ENCODE measurements around the gene SAP30.
A peak's percentile ranks its signal among the peaks of the same experiment; 100 is the strongest.

The SAP30 gene

GRCh38 chr4:173367285-173367684 is 3.5 kb upstream of the SAP30 start:
- peak; percentile 42 for DNase-seq (ENCODE audit: low spot score)

GRCh38 chr4:173367946-173368345 is 2.8 kb upstream of the SAP30 start:
- no peak for DNase-seq (ENCODE audit: low spot score)

- no peak for DNase-seq (ENCODE audit: low spot score)
Observed at GRCh38 chr4:173370130-173370476, 651 bp upstream of the SAP30 start.

- DNase-seq (ENCODE audit: low spot score), result peak; percentile 65
Observed at GRCh38 chr4:173371292-173372192, 788 bp downstream of the SAP30 start.

- no peak for DNase-seq (ENCODE audit: low spot score)
Observed at GRCh38 chr4:173374588-173374987, 3.8 kb downstream of the SAP30 start.

- no peak for DNase-seq (ENCODE audit: low spot score)
Observed at GRCh38 chr4:173379929-173380328, 9.2 kb downstream of the SAP30 start.

GRCh38 chr4:173380987-173381386 is 10.2 kb downstream of the SAP30 start:
- DNase-seq (ENCODE audit: low spot score), result no peak

GRCh38 chr4:173381610-173382009 is 10.9 kb downstream of the SAP30 start:
- no peak for DNase-seq (ENCODE audit: low spot score)

GRCh38 chr4:173382349-173382748 is 11.6 kb downstream of the SAP30 start:
- DNase-seq (ENCODE audit: low spot score), result no peak

- no peak for DNase-seq (ENCODE audit: low spot score)
Observed at GRCh38 chr4:173386751-173387150, 16.0 kb downstream of the SAP30 start.

- DNase-seq (ENCODE audit: low spot score), result no peak
Observed at GRCh38 chr4:173391701-173392100, 20.9 kb downstream of the SAP30 start.

- DNase-seq (ENCODE audit: low spot score), result no peak
Observed at GRCh38 chr4:173397604-173398003, 26.9 kb downstream of the SAP30 start.

- DNase-seq (ENCODE audit: low spot score), result no peak
Observed at GRCh38 chr4:173398220-173398619, 27.5 kb downstream of the SAP30 start.

GRCh38 chr4:173398779-173399415 is 28.1 kb downstream of the SAP30 start, which contains the start of gene SCRG1:
Gene SCRG1 (minus strand): TSS chr4:173399116. CDS start chr4:173391414, 7,702 bp downstream.
- no peak for DNase-seq (ENCODE audit: low spot score)

GRCh38 chr4:173401063-173401462 is 30.3 kb downstream of the SAP30 start:
- no peak for DNase-seq (ENCODE audit: low spot score)

- DNase-seq (ENCODE audit: low spot score), result no peak
Observed at GRCh38 chr4:173403051-173403450, 32.3 kb downstream of the SAP30 start.

GRCh38 chr4:173404296-173404865 is 33.6 kb downstream of the SAP30 start:
- DNase-seq (ENCODE audit: low spot score), result no peak

- no peak for DNase-seq (ENCODE audit: low spot score)
Observed at GRCh38 chr4:173405840-173406606, 35.3 kb downstream of the SAP30 start.

GRCh38 chr4:173410079-173410478 is 39.3 kb downstream of the SAP30 start:
- DNase-seq (ENCODE audit: low spot score), result no peak

GRCh38 chr4:173411106-173411693 is 40.4 kb downstream of the SAP30 start:
- DNase-seq (ENCODE audit: low spot score), result no peak

- peak; percentile 30 for DNase-seq (ENCODE audit: low spot score)
Observed at GRCh38 chr4:173413036-173413435, 42.3 kb downstream of the SAP30 start.

GRCh38 chr4:173414456-173414855 is 43.7 kb downstream of the SAP30 start:
- DNase-seq (ENCODE audit: low spot score), result no peak
